T-helper 2 cell treated with Interferon-gamma antibody and Interleukin-4, amounts not matched to agents 5 μg/mL and 100 μg/mL, for 36 hours (primary cell): ENCODE results near the gene DSTYK.

Experiments used
- DNase-seq: peaks from one replicate; pipeline ENCODE4 v3.0.0; 2021; ENCODE audit warnings: low spot score
- H3K27ac Mint-ChIP-seq: one replicate; pipeline ENCODE4 v1.8.0; 2021; ENCODE audit warnings: mild to moderate bottlenecking, mixed read lengths
- H3K27me3 Mint-ChIP-seq: one replicate; pipeline ENCODE4 v1.8.0; 2021; ENCODE audit warnings: low read depth, mixed read lengths
- H3K36me3 Mint-ChIP-seq: one replicate; pipeline ENCODE4 v1.8.0; 2021; ENCODE audit warnings: low read depth, mixed read lengths
- H3K4me1 Mint-ChIP-seq: one replicate; pipeline ENCODE4 v1.8.0; 2021; ENCODE audit warnings: low read depth, mixed read lengths
- H3K4me3 Mint-ChIP-seq: one replicate; pipeline ENCODE4 v1.8.0; 2022; ENCODE audit warnings: mild to moderate bottlenecking, moderate library complexity, mixed read lengths
- H3K9me3 Mint-ChIP-seq: one replicate; pipeline ENCODE4 v1.8.0; 2021; ENCODE audit warnings: mixed read lengths

Gene DSTYK

GRCh38 chr1:205211169-205211838, at the start of gene DSTYK:
Gene DSTYK, minus strand, starts transcription at chr1:205211702. Its CDS starts 167 bp downstream, at chr1:205211535.
- H3K27me3 Mint-ChIP-seq, result no peaks in the 10 kb centered on the region
- peak within 1 kb of the TSS; percentile 93 for H3K27ac Mint-ChIP-seq
- DNase-seq, result peak; percentile 93
- H3K4me1 Mint-ChIP-seq, result peaks cover 32% of the 10 kb centered on the region
- peak within 1 kb of the TSS; percentile 90 for H3K4me3 Mint-ChIP-seq
- H3K36me3 Mint-ChIP-seq, result peaks cover 2% of the 10 kb centered on the region
- H3K9me3 Mint-ChIP-seq, result no peaks in the 10 kb centered on the region

GRCh38 chr1:205259998-205260397, 48.5 kb upstream of the DSTYK start:
- H3K4me3 Mint-ChIP-seq, result no peak overlapping the region

DNA sequence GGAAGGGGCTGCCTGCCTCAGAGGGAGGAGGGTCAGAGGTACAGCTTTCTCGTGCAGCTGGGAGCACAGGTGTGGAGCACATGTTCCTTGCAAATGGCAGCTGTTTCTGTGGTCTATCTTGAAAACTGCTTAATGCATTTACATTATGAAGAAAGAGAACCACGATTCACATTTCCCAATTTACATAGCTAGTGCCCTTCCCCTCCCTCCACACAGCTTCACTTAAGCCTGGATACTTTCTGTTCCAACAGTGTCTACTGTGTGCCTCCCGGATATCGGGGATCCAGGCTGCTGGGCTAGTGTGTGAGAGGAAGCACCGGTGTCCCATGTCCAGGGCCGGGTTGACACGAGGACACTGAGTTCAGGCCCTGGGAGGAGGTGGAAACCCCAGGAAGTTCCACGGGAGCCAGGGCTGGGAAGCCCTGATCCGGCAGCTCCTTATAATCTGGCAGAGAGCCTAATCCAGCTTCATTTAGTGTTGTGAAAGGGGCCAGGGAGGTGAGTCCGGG, 47.9 kb upstream of the DSTYK start:
- Mint-ChIP-seq H3K36me3 (no peaks in the 10 kb centered on the region), H3K4me3 (no peak overlapping the region), H3K9me3 (no peaks in the 10 kb centered on the region), H3K4me1 (peaks cover 23% of the 10 kb centered on the region), H3K27me3 (peaks cover 5% of the 10 kb centered on the region), H3K27ac (no peak overlapping the region)
- no peak for DNase-seq

More at GRCh38 chr1:205259998-205260397, 48.5 kb upstream of the DSTYK start:
- Mint-ChIP-seq H3K27ac (no peak overlapping the region), H3K4me1 (peaks cover 23% of the 10 kb centered on the region), H3K9me3 (no peaks in the 10 kb centered on the region), H3K27me3 (peaks cover 5% of the 10 kb centered on the region), H3K36me3 (no peaks in the 10 kb centered on the region)
- no peak for DNase-seq

DNA sequence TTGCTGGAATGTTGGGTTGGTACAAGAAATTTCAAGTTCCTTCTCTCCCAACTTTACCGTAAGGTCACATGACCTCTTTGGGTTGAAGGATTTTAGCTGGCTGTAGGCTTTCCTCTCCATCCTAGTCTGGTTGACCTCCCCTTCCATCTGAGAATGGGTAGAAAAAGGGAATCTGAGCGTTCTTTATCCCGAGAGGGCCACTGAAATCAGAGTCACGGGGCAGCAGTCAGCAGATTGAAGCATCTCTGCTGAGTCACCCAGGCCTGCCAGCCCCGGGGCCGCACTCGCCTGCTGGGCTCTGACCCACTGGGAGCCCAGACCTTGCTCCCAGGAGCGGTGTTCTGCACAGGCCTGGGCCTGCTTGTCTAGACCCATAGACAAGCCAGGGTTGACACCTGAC, 47.2 kb upstream of the DSTYK start:
- Mint-ChIP-seq H3K4me1 (peaks cover 22% of the 10 kb centered on the region), H3K9me3 (no peaks in the 10 kb centered on the region), H3K4me3 (no peak overlapping the region), H3K36me3 (no peaks in the 10 kb centered on the region), H3K27me3 (peaks cover 5% of the 10 kb centered on the region), H3K27ac (no peak overlapping the region)
- no peak for DNase-seq

- Mint-ChIP-seq H3K27me3 (peaks cover 5% of the 10 kb centered on the region), H3K27ac (no peak overlapping the region), H3K9me3 (no peaks in the 10 kb centered on the region), H3K4me1 (peaks cover 18% of the 10 kb centered on the region), H3K4me3 (no peak overlapping the region), H3K36me3 (no peaks in the 10 kb centered on the region)
- no peak for DNase-seq
Observed at GRCh38 chr1:205258261-205258691, 46.8 kb upstream of the DSTYK start.

GRCh38 chr1:205257735-205258134, 46.2 kb upstream of the DSTYK start:
- Mint-ChIP-seq H3K27me3 (peaks cover 3% of the 10 kb centered on the region), H3K27ac (no peak overlapping the region), H3K36me3 (no peaks in the 10 kb centered on the region), H3K4me1 (peaks cover 14% of the 10 kb centered on the region), H3K4me3 (no peak overlapping the region), H3K9me3 (no peaks in the 10 kb centered on the region)
- no peak for DNase-seq

DNA sequence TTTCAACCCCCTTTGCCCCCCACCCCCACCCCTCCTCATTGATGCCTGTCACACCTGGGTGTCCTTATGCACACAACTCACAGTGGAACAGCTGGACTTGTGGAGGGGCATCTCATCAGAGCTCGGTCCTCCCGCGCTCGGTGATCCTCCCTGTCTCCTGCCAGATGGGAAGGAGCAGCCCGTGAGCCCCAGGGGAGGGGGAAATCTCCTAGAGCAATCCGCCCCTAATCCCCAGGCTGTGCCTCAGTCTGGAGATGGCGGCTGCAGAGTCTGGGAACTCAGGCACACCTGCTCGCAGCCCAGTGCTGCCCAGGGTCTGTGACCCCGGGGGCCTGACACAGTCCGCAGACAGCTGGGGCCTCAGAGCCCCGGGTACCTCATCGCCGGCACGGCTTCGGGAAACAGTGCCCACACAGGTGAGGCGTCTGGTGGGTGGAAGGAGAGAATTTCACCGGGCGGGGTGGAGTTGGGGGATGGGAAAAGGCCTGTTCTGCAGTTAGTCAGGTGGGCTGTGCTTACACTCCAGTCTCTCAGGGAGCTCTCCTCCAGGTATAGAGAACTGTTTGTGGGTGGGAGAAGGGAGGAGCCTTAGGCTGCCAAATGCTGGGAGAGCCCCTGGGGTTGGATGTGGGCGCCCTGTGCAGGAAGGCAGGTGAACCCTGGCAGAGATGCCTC, 45.6 kb upstream of the DSTYK start:
- no peaks in the 10 kb centered on the region for H3K9me3 Mint-ChIP-seq
- H3K4me1 Mint-ChIP-seq, result peaks cover 8% of the 10 kb centered on the region
- no peak for DNase-seq
- H3K27ac Mint-ChIP-seq, result no peak overlapping the region
- no peaks in the 10 kb centered on the region for H3K36me3 Mint-ChIP-seq
- no peak overlapping the region for H3K4me3 Mint-ChIP-seq
- peaks cover 3% of the 10 kb centered on the region for H3K27me3 Mint-ChIP-seq

- Mint-ChIP-seq H3K27me3 (no peaks in the 10 kb centered on the region), H3K4me1 (peaks cover 3% of the 10 kb centered on the region), H3K27ac (no peak overlapping the region), H3K9me3 (no peaks in the 10 kb centered on the region), H3K36me3 (no peaks in the 10 kb centered on the region), H3K4me3 (no peak overlapping the region)
- peak; percentile 76 for DNase-seq
Observed at GRCh38 chr1:205255941-205256780, 44.7 kb upstream of the DSTYK start.

GRCh38 chr1:205251576-205251975, 40.1 kb upstream of the DSTYK start:
- Mint-ChIP-seq H3K9me3 (no peaks in the 10 kb centered on the region), H3K27ac (no peak overlapping the region), H3K4me3 (no peak overlapping the region), H3K36me3 (no peaks in the 10 kb centered on the region), H3K4me1 (peaks cover 9% of the 10 kb centered on the region), H3K27me3 (no peaks in the 10 kb centered on the region)
- DNase-seq, result no peak

DNA sequence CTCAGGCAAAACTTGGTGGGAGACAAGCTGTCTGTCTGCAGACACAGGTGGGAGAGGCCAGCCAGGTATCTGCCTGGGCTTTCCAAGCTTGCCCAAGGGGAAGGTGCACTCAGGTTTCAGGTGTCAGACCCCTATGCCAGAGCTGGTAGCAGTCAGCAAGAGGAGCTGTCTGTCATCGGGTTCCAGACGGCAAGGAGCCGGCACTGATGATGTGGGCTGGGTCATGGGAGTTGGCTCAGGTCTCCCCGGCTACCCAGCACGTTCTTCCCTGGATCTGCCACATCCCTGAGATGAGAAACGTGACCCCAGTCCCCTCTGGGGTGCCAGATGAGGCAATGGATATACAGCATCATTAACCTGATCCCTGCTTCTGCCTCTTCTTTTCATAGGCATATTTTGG, 39.2 kb upstream of the DSTYK start:
- Mint-ChIP-seq H3K4me3 (no peak overlapping the region), H3K27ac (no peak overlapping the region), H3K4me1 (peaks cover 10% of the 10 kb centered on the region), H3K27me3 (no peaks in the 10 kb centered on the region), H3K36me3 (no peaks in the 10 kb centered on the region), H3K9me3 (no peaks in the 10 kb centered on the region)
- no peak for DNase-seq

- H3K27me3 Mint-ChIP-seq, result no peaks in the 10 kb centered on the region
- no peaks in the 10 kb centered on the region for H3K9me3 Mint-ChIP-seq
- no peak overlapping the region for H3K27ac Mint-ChIP-seq
- H3K4me1 Mint-ChIP-seq, result peaks cover 10% of the 10 kb centered on the region
- no peak overlapping the region for H3K4me3 Mint-ChIP-seq
- DNase-seq, result no peak
- no peaks in the 10 kb centered on the region for H3K36me3 Mint-ChIP-seq
Observed at GRCh38 chr1:205249651-205250050, 38.1 kb upstream of the DSTYK start.

DNA sequence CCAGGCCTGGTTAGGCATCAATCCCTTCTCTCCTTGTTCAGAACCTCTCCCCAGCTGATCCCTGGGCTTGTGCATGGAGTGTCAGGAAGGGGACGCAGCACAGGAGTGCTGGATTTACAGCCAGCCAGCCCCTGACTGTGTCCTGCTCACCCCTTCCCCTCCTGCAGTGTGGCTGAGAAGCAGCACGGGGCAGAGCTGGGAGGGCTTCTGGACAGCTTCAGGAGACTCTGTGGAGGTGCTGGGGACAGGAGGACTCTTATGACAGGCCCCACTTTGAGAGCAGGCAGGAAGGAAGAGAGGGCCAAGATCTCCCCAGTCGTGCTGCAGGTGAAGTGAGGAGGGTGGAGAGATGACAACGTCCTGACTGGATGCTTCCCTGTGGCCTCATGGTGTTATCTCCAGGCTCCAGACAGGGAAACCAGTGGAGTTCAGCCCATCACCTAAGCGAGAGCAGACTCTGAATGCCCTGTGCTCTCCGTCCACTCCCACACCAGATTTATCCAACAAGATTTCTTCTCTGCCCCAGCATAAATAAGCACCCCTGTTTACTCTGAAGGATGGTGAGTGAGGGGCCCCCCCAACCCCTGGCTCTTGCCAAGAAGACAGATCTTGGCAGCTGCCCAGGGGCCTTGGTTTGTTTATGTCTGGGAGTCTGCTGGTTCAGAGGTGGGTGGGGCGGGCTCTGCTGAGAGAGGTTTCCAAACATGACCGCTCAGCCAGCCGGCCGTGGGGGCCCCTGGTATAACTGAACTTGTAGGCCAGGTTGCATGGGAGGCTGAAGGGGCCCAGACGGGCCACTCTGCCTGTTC, 37.5 kb upstream of the DSTYK start:
- Mint-ChIP-seq H3K27ac (no peak overlapping the region), H3K4me3 (no peak overlapping the region), H3K9me3 (no peaks in the 10 kb centered on the region)

DNA sequence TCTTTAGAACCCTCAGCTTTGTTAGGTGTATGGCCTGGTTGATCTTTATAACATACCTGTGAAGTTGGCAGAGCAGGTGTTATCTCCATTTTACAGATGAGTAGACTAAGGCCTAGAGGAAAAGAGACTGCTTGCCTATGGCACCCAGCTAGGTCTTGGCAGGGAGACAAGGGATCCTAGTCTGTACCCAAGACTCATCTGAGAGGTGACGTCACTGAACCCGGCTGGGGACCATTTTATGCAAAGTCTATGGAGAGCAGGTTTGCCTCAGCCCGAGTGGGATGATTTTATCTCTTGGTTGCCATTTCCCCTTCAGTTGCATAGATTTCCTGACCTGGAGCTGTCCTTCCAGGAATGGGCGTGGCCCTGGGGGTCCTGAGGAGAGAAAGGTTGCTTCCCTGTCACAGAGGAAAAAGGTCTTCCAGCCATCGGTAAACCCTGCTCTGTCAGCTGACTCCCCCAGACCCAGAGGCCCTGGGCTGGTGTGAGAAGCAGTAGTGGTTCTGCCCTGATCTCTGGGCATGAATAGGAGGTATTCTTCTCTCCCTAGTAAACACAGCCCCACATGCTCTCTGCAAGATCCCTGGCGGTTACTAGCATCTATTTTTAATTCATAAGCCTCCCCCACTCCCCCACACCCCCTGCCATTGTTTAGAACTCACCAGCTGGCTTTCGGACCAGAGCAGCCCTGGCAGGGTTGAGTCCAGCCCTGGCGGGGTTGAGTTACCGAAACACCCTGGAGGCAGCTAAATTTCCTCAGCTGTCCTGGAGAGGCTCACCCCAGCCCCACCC, 35.8 kb upstream of the DSTYK start:
- peaks cover 10% of the 10 kb centered on the region for H3K4me1 Mint-ChIP-seq
- no peak overlapping the region for H3K4me3 Mint-ChIP-seq
- no peaks in the 10 kb centered on the region for H3K36me3 Mint-ChIP-seq
- H3K27me3 Mint-ChIP-seq, result no peaks in the 10 kb centered on the region
- no peaks in the 10 kb centered on the region for H3K9me3 Mint-ChIP-seq
- DNase-seq, result no peak
- H3K27ac Mint-ChIP-seq, result no peak overlapping the region

More for the DNA sequence above, 37.5 kb upstream of the DSTYK start:
- Mint-ChIP-seq H3K36me3 (no peaks in the 10 kb centered on the region), H3K4me1 (peaks cover 10% of the 10 kb centered on the region), H3K27me3 (no peaks in the 10 kb centered on the region)
- DNase-seq, result no peak
